ENCODE results near the gene CDKN2C. TPM values are rescaled to one million over a fixed set of nuclear protein-coding genes. Genes with fewer than 3 reads are reported as not detected.
"Not testable (repeated sequence)": the region's sequence is repeated elsewhere in the genome, so short reads cannot be mapped to it uniquely, and the experiment has no call there.

Gene CDKN2C
- total RNA-seq, 1 donor from 2014 or later: 7.8 TPM

- no peak for DNase-seq
Observed at GRCh38 chr1:50980505-50980904, 10.5 kb downstream of the CDKN2C start.

GRCh38 chr1:50981741-50982140 is 11.7 kb downstream of the CDKN2C start:
- no peak for DNase-seq

- no peak for DNase-seq
Observed at GRCh38 chr1:50982611-50983010, 12.6 kb downstream of the CDKN2C start.

- no peak for DNase-seq
Observed at GRCh38 chr1:50983219-50983802, 13.3 kb downstream of the CDKN2C start.

DNA sequence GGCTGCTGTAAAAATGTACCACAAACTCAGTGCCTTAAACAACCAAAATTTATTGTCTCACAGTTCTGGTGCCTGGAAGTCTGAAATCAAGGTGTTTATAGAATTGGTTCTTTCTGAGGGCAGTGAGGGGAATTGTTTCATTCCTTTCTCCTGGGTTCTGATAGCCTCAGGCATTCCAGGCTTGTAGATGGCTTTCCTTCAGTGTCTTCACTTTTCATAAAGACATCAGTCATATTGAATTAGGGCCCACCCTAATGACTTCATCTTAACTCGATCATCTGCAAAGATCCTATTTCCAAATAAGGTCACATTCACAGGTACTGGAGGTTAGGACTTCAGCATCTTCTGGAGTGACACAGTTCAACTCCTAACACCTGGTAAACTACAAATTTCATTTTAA is 15.0 kb downstream of the CDKN2C start:
- no peak for DNase-seq

- DNase-seq: no peak
Observed at GRCh38 chr1:50986653-50987052, 16.6 kb downstream of the CDKN2C start.

GRCh38 chr1:50989694-50990093 is 19.6 kb downstream of the CDKN2C start:
- DNase-seq: no peak

DNA sequence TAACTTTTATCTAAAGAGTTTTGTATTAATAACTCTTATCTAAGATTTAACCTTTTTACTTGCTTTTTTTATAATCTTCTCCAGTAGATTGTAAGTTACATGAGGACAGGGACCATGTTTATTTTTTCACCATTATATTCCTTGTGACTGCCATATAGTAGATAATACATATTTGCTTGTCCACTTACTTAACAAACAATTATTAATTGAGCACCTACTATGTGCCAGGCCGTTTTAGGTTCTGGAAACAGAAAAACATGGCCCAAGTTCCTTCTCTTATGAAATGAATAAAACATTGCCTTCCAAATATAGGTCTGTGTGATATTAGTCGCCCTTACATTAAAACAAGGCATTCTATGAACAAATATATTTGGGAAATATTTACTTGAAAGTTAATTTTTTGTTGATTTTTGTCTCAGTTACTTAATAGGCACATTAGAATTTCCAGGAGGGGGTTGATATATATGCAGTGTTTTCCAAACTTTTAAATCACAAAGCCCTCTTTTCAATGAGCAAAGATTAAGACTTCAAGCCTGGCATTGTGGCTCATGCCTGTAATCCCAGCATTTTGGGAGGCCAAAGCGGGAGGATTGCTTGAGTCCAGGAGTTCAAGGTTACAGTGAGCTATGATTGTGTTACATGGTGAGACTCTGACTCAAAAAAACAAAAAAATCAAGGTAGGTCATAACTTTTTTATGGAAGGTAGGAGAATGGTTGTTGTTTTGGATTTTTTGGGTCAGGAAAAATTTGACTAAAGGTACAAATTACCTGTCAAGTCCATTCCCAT is 22.7 kb downstream of the CDKN2C start:
- no peak for DNase-seq

DNA sequence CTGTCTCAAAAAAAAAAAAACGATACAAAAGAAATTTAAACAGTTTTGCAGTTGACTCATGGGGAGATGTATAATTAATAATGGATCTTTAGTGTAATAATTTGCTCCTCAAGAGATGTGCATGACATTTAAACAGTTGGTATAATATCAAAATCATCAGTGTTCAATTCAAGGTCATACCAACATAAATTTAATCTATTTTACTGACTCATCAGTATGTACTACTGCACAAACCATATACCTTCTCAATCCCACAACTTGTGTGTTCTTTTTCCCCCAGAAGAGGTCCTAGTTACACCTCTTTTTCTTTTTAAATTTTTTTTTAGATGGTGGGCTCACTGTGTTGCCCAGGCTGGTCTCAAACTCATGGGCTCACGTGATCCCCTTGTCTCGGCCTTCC is 23.6 kb downstream of the CDKN2C start:
- DNase-seq: no peak

GRCh38 chr1:50994997-50995396 is 25.0 kb downstream of the CDKN2C start:
- no peak for DNase-seq

DNA sequence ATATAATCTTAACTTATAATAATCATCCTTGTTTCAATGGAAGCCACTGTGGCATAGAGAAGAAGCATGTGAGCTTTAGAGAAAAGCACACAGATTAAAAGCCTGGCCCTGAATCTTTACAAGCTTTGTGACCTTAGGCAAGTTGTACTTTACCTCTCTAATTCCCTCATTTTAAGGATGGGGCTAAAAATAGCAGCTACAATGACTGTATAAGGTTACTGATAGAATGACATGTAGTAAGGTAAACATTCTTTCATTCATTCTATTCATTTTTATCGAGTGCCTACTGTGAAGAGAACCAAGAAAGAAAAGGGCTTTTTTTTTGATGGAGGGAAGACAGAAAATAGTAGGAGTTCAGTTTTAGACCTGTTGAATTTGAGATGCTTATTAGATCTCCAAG is 25.6 kb downstream of the CDKN2C start:
- no peak for DNase-seq

DNA sequence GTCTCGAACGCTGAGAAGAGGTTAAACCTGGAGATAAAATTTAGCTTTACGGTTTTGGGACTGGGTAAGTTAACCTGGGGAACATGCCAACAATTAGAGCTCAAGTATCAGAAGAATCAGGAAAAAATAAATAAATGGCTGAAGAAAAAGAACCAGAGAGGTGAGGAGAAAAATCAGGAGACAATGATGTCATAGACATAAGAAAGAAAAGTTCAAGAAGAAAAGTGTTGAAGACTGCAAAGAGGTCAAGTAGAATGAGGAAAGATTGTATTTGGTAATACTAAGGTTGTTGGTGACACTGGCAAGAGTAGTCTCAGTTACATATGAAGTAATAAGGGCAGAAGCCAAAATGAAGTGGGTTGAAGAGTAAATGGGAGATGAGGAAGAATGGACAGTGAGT is 26.0 kb downstream of the CDKN2C start:
- DNase-seq: no peak

DNA sequence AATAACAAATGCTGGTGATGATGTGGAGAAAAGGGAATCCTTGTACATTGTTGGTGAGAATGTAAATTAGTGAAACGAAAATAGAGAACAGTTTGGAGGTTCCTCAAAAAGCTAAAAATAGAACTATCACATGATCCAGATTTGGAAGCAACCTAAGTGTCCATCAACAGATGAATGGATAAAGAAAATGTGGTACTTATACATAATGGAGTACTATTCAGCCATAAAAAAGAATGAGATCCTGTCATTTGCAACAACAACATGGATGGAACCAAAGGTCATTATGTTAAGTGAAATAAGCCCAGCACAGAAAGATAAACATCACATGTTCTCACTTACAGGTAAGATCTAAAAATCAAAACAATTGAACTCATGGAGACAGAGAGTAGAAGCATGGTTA is 29.3 kb downstream of the CDKN2C start:
- DNase-seq: not testable (repeated sequence)

DNA sequence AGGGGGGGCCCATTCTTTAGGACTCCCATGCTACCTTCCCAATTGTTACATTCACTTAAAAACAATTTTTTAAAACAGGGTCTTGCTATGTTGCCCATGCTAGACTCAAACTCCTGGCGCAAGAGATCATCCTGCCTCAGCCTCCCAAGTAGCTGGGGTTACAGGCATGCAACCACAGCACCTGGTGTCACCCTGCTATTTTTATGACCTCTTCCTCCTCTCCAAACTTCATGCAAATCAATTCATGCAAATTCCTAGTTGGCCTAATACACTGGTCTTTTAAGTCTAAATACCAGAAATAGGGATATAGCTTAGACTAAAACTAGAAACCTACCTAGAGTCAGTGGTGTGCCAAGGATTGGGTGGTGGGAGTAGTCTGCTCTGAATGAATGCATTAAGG is 30.1 kb downstream of the CDKN2C start:
- no peak for DNase-seq

- DNase-seq: no peak
Observed at GRCh38 chr1:51000651-51001050, 30.6 kb downstream of the CDKN2C start.

DNA sequence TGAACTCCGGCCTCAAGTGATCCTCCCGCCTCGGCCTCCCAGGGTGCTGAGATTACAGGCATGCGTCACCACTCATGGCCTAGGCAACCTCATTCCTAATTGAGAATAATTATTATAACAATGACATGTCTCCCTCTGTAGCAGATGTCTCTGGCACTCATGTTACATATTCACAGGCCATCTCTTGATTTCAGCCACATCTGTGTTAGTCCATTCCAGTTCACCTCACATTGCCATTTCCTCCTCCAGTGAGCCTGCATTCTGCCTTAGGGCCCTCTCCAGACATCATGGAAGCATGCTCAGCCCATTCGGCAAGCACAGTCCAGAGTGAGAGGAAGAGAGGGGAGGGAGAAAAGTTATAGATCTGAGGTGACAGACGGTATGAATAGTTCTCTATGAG is 32.5 kb downstream of the CDKN2C start:
- DNase-seq: no peak

- not testable (repeated sequence) for DNase-seq
Observed at GRCh38 chr1:51005549-51005948, 35.5 kb downstream of the CDKN2C start.

- DNase-seq: no peak
Observed at GRCh38 chr1:51009381-51009780, 39.3 kb downstream of the CDKN2C start.

GRCh38 chr1:51014878-51015277 is 44.8 kb downstream of the CDKN2C start:
- DNase-seq: no peak

DNA sequence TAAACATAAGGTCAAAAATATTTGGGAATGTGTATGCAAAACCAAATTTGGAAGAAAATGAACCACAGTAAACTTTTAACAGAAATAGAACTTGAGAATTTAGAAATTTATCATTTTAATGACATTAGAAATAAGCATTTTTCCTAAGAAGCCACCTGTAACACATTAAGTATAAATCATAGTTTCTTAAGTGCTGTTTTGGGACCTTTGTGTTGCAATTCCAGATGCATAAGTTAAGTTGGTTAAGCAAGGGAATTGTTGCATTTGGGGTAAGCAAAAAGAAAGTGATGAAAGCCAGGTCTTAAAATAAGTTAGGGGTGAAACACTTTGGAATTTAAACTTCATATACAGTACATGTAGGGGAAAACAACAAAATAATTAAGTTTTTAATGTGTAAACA is 49.8 kb downstream of the CDKN2C start:
- no peak for DNase-seq
